ENCODE data around the gene LILRB2.
A peak's percentile ranks its signal among the peaks of the same experiment; 100 is the strongest.
"Not testable (repeated sequence)": the region's sequence is repeated elsewhere in the genome, so short reads cannot be mapped to it uniquely, and the experiment has no call there.

LILRB2 gene

DNA sequence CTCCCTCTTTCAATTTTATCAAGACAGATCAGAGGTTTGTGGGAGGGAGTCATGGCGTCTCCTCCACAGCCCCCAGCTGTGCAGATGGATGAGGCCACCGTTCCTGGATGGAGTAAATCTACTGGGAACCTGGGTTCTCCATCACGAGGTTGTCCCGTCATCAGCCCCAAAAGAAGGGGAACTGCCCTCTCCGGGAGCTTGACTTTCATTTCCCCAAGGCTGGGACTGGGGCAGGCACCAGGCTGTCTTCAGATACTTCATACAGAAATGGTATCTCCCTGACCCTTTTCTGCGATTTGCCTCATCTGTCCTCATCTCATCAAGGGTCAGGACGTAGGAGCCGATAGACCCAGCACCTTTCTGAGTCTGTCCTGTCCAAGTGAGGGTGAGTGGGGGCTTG is 9.8 kb downstream of the LILRB2 start:
- no peak for DNase-seq

GRCh38 chr19:54268936-54269335 is 12.0 kb downstream of the LILRB2 start:
- DNase-seq = no peak

DNA sequence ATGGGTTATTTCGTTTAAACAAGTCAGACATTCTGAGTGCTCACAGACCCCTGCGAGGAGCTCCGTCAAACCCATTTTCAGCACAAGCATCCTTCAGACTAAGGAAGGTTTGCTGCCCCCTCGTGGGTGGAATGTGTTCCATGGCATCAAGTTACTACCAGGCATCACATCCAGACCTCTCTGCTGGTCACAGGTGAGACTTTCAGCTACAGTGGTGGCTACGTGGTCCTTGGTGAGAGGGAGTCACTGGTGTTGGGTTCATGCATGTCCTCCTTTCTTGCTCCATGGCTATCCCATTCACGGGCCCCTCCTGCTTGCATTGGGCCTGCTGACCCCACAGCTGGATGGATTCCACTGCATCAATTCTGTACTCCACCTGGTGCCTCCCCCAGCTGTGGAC is 14.8 kb downstream of the LILRB2 start:
- peak; percentile 71 for DNase-seq

DNA sequence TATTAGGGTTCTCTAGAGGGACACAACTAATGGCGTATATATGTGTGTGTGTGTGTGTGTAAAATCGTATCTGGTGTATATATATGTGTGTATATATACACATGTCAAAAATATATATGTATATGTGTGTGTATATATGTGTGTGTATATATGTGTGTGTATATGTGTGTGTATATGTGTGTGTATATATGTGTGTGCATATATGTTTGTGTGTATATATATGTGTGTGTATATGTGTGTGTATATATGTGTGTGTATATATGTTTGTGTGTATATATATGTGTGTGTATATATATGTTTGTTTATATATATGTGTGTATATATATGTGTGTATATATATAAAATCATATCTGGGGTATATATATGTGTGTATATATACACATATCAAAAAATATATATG is 18.4 kb downstream of the LILRB2 start:
- DNase-seq = no peak

DNA sequence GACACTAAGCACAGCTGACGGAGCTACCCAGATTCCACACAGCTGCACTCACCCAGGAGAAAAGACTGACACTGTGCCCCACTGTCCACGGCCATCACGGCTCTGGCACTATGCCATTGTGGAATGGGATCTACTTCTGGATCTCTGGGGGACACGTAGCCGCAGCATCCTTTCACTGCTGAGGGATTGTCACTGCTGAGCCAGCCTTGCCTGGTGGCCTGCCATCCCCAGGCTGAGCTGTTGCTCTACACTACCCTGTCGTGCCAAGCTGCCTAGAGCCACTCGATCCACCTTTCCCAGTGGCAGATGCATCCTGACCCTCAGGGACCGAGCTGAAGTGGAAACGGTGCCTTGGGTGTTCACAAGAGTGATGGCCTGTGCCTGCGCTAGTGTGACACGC is 18.8 kb downstream of the LILRB2 start:
- no peak for DNase-seq

DNA sequence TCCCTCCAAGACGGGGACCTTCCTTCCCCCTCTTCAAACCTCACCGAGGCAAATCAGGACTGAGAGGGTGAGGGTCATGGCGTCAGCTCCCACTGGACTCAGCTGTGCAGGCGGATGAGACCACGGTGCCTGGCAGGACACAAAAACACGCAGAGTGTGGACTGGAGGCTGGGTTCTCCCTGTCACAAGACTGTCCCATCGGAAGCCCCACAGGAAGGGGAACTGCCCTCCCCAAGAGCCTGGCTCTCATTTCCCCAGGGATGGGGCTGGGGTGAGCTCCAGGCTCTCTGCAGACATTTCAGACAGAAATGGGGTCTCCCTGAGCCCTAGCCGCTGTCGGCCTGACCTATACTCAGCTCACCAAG is 23.8 kb downstream of the LILRB2 start, which contains the start of gene LILRB5:
TSS of gene LILRB5 (minus strand) at position 158 of the 365 bp plus-strand sequence. CDS start at position 78, 80 bp downstream.
- no peak for DNase-seq

- no peak for DNase-seq
These were observed 24.4 kb downstream of the LILRB2 start for GRCh38 chr19:54256250-54257115.

DNA sequence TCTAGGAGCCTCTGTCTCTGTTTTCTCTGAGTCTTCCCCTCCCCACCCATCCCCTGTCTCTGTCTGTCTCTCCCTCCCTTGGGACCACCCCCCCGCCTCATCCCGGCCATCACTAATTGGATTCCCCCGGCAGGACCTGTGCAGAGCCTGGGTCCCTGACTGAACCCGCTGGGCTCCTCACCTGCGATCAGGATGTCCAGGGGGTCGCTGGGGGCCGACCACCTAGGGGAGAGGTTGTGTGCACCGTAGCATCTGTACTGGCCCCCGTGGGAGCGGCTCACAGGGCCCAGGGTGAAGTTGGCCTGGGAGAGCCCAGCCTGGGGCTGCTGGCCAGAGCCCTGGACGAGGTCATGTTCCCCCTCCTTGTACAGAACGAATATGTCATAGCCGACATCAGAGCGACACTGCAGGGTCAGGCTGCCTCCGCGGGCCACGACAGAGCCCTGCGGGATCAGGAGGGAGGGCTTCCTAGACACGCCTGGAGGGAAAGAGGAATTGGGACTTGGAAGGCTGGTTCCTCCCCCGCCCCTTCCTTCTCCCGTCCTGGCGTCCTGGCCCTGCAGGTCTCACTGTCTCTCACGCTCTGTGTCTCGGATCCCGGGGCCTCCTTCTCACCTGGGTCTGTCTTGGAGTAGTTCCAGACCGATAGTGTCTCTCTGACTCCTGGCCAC is 25.7 kb downstream of the LILRB2 start:
- no peak for DNase-seq

DNA sequence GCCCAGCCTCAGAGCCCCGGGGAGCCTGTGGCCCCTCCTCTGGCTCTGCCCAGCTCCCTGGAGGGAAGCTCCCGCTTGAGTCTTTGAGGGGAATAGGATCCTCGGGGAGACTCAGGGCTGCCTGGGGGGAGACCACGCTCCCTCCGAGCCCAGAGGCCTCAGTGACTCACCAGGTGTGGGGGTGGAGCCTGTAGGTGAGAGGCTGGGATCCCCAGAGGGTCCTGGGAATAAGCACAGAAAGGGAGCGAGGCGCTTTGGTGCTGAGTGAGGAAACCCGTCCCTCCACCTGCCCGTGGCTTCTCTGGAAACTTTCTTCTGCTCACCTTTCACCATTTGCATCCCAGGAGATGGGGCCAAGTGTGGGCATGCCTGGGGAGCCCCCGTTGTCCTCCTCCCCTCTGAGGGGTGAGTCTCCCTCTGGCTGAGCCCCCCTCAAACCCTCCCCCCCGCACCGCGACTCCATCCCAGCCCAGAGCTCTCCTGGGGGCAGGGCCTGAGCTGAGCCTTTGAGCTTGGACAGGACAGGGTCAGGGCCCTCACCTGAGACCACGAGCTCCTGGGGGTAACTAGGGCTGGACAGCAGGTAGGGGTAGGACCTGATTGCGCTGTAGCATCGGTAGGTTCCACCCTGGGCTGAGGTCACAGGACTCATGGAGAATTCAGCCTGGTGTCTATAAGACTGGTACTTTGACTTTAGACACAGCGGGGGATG is 26.6 kb downstream of the LILRB2 start:
- no peak for DNase-seq

GRCh38 chr19:54253331-54254194 is 27.3 kb downstream of the LILRB2 start:
- DNase-seq = no peak

DNA sequence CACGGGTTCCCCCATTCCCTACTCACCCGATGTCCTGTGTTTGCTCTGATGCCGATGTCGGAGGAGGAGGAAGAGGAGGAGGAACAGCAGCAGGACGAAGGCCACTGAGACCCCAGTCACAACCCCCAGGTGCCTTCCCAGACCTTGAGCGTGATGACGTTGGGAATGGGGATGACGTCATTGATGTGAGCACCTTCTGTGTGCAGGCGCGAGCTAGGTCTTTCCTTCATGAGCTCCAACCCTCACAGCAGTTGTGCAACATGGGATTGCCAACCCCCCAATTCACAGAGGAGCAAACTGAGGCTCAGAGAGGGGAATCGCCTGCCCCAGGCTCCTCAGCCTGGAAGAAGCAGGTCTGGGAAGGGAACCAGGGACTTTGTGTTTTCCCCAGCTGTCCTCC is 28.1 kb downstream of the LILRB2 start:
- no peak for DNase-seq

GRCh38 chr19:54252243-54252642 is 28.7 kb downstream of the LILRB2 start:
- no peak for DNase-seq

DNA sequence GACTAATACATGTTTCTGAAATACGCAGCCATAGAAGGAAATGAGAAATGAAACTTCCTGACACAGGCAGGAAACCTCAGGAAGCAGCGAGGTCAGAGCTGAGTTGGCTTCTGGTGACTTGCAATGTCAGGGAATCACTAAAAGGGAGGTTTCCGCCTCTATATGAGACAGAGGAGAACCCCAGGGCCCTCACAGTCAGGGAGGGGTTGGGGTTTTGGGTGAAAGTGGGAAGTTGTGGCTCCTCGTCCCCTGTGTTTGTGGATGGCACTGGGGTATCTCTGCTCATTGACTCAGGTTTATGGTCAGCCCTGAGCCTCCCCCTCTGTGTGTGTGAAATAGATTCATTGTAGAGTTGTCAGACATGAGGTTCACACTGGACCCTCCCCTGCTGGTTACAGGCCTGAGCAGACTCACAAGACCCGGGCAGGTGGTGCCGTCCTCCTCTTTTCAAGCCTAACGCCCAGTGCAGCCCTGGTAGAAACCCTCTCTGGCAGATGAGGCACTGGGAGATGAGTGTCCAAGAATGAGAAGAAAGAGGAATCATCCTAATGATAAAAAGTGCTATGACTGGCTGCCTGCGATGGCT is 32.8 kb downstream of the LILRB2 start:
- DNase-seq = peak; percentile 59

- DNase-seq = no peak
These were observed 33.6 kb downstream of the LILRB2 start for GRCh38 chr19:54247106-54247930.

- no peak for DNase-seq
These were observed 35.0 kb downstream of the LILRB2 start for GRCh38 chr19:54245936-54246335.

DNA sequence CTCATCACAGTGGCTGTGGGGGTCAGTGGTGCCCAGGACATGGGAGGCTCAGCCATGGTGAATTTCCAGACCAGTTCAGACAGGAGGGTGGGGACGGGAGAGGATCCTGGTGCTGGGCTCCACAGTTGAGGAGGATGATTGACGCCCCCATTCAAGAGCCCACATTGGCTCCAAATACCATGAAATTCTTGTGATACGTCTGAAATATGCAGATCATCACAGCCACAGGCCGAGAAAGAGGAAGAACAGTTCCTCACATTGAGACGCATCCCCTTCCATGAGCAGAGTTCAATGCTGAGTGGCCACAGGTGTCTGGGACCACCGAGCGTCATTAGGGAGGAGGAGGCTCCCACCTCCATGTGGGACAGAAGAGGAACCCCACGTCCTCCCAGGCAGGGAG is 37.1 kb downstream of the LILRB2 start:
- not testable (repeated sequence) for DNase-seq

DNA sequence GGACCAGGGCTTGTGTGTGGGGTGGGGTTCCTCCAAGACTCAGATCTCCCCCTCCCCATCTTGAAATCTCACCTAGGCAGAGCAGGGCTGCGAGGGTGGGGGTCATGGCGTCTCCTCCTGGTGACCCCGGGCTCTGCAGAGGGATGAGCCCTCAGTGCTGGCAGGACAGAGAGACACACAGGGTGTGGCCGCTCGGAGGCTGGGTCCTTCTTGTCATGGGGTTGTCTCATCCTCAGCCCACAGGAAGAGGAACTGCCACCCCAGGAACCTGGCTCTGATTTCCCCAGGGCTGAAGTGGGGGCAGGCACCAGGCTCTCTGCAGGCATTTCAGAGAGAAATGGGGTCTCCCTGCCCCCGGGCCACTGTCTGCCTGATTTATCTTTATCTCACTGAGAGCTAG is 38.3 kb downstream of the LILRB2 start, which contains the start of gene LILRA6:
TSS of gene LILRA6 (minus strand) at position 145 of the 400 bp plus-strand sequence.
- DNase-seq = not testable (repeated sequence)

DNA sequence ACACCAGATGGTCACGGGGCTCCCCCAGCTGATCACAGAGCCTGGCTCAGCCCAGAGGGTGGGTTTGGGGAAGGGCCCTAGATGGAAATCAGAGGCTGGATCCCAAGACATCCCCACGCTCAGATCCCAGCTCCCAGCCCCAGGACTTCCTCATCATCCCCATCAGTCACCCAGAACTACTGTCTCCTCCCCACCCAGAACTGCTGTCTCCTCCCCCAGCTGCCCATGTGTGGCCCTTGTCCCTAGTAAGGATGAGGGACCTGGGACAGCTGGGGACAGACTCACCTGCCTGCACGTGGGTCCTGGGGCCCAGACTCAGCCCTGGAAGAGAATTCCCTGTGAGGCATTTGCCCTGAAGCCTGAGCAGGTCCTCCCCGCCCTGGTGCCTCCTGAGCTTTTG is 38.7 kb downstream of the LILRB2 start:
- DNase-seq = not testable (repeated sequence)

- DNase-seq = not testable (repeated sequence)
These were observed 40.3 kb downstream of the LILRB2 start for GRCh38 chr19:54240372-54241336.

Data from stimulated activated CD4-positive, alpha-beta T cell treated with anti-CD3 and anti-CD28 coated beads, Interleukin-1b, Interleukin-23, amount 100 ng/mL, for 48 hours (primary cell).